ENCODE data around the gene RAPGEF1.

DNA sequence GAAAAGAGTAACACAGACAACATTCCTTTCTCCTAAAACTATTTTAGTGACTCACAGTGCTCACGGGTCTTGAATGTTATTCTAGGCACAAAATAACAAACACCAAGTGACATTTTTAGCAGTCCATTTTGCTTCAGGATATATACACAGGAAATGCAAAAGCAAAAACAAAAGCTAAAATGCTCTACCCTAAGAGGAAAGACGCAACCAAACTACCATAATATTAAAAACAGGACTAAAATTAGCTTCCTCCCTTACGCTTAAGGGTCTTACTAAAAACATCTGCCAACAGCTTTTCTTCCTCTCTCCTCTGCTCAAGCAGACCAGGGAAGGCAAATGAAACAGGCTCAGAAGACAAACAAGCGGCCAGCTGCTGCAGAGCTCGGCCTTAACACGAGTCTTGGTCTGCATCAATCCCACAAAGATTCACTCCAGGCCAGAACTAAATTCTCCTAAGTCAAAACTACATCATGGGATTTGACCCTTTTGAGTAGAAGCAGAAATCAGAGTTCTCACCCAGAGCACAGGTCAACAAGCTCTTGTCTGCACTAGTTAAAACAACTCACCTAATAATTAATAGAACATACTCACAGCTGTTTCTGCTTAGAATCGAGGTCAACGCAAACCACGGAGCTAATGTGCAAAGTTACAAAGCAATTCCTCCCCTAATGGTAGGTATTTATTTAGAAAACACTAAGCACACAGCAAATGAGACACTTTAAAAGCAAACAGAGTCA is 62.3 kb downstream of the RAPGEF1 start:
- TF ChIP-seq, protein P1, sequence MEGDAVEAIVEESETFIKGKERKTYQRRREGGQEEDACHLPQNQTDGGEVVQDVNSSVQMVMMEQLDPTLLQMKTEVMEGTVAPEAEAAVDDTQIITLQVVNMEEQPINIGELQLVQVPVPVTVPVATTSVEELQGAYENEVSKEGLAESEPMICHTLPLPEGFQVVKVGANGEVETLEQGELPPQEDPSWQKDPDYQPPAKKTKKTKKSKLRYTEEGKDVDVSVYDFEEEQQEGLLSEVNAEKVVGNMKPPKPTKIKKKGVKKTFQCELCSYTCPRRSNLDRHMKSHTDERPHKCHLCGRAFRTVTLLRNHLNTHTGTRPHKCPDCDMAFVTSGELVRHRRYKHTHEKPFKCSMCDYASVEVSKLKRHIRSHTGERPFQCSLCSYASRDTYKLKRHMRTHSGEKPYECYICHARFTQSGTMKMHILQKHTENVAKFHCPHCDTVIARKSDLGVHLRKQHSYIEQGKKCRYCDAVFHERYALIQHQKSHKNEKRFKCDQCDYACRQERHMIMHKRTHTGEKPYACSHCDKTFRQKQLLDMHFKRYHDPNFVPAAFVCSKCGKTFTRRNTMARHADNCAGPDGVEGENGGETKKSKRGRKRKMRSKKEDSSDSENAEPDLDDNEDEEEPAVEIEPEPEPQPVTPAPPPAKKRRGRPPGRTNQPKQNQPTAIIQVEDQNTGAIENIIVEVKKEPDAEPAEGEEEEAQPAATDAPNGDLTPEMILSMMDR (IDR thresholded peaks at IDR 0.05), result no peak
- TF ChIP-seq POLR2A (IDR thresholded peaks at IDR 0.05), result no peak
